GM23338 (cell line): ENCODE data around the gene DGLUCY. TPM values are rescaled to one million over a fixed set of nuclear protein-coding genes. Genes with fewer than 3 reads are reported as not detected.

Experiments used
- ATAC-seq: fragments of 200-7000 bp; cut with Tn5 transposase; 3 replicates; pipeline ENCODE4 v1.9.1; 2020
- DNase-seq: peaks from one replicate; pipeline ENCODE4 v3.0.0-alpha.2; 2015; ENCODE audit warnings: low spot score
- H2AFZ ChIP-seq: fragments of 200-600 bp; sonication (generic); 2 replicates; pipeline ENCODE4 v1.8.0; 2016; ENCODE audit warnings: antibody characterized with exemption, mild to moderate bottlenecking, moderate library complexity
- H3F3A ChIP-seq: fragments of 200-600 bp; sonication (generic); replicated peaks from 2 replicates; pipeline ENCODE4 v1.8.0; 2017; ENCODE audit warnings: antibody characterized with exemption, mixed run types, low read depth
- H3K27ac ChIP-seq: fragments of 200-600 bp; sonication (generic); 2 replicates; pipeline ENCODE4 v1.6.1; 2016; ENCODE audit warnings: low read depth
- H3K27me3 ChIP-seq: fragments of 200-600 bp; sonication (generic); 2 replicates; pipeline ENCODE4 v1.8.0; 2016; ENCODE audit warnings: mild to moderate bottlenecking, mixed run types, moderate library complexity; ENCODE audit not compliant: insufficient read depth
- H3K36me3 ChIP-seq: fragments of 200-600 bp; sonication (generic); 2 replicates; pipeline ENCODE4 v1.8.0; 2016; ENCODE audit warnings: mild to moderate bottlenecking; ENCODE audit not compliant: insufficient read depth
- H3K4me1 ChIP-seq: fragments of 200-600 bp; sonication (generic); 2 replicates; pipeline ENCODE4 v1.8.0; 2016; ENCODE audit warnings: mild to moderate bottlenecking, moderate library complexity; ENCODE audit not compliant: insufficient read depth
- H3K4me2 ChIP-seq: fragments of 200-600 bp; sonication (generic); 2 replicates; pipeline ENCODE4 v1.7.1; 2017; ENCODE audit warnings: mixed run types
- H3K4me3 ChIP-seq: fragments of 200-600 bp; sonication (generic); 2 replicates; pipeline ENCODE4 v1.6.1; 2016; ENCODE audit warnings: mixed run types
- H3K79me2 ChIP-seq: fragments of 200-600 bp; sonication (generic); replicated peaks from 2 replicates; pipeline ENCODE4 v1.8.0; 2017; ENCODE audit warnings: mild to moderate bottlenecking; ENCODE audit not compliant: insufficient read depth
- H3K9me2 ChIP-seq: fragments of 200-600 bp; sonication (generic); 2 replicates; pipeline ENCODE4 v1.8.0; 2017; ENCODE audit not compliant: insufficient read depth
- H4K20me1 ChIP-seq: fragments of 200-600 bp; sonication (generic); replicated peaks from 2 replicates; pipeline ENCODE4 v1.8.0; 2017; ENCODE audit warnings: mild to moderate bottlenecking; ENCODE audit not compliant: insufficient read depth
- H3K27ac Mint-ChIP-seq: 2 replicates; pipeline ENCODE4 v1.8.0; 2020; ENCODE audit warnings: inconsistent platforms, mild to moderate bottlenecking, moderate library complexity, mixed read lengths
- H3K27me3 Mint-ChIP-seq: 3 replicates; pipeline ENCODE4 v1.8.0; 2022; ENCODE audit warnings: low read depth, mild to moderate bottlenecking, moderate library complexity, mixed read lengths, inconsistent platforms; ENCODE audit not compliant: insufficient read depth, poor library complexity
- H3K36me3 Mint-ChIP-seq: 3 replicates; pipeline ENCODE4 v1.8.0; 2021; ENCODE audit warnings: low read depth, mild to moderate bottlenecking, inconsistent platforms, moderate library complexity, mixed read lengths
- H3K4me1 Mint-ChIP-seq: 3 replicates; pipeline ENCODE4 v1.8.0; 2020; ENCODE audit warnings: mild to moderate bottlenecking, inconsistent platforms, mixed read lengths
- H3K4me3 Mint-ChIP-seq: 3 replicates; pipeline ENCODE4 v1.8.0; 2021; ENCODE audit warnings: moderate library complexity, mild to moderate bottlenecking, inconsistent platforms, mixed read lengths
- H3K9me3 Mint-ChIP-seq: 3 replicates; pipeline ENCODE4 v1.8.0; 2020; ENCODE audit warnings: moderate library complexity, mild to moderate bottlenecking, inconsistent platforms, mixed read lengths
- JUNB ChIP-seq: IDR thresholded peaks from one replicate; pipeline ENCODE4 v1.6.1; 2016; ENCODE audit warnings: antibody characterized with exemption; ENCODE audit not compliant: unreplicated experiment
- POLR2AphosphoS5 ChIP-seq: IDR thresholded peaks from 2 replicates; pipeline ENCODE4 v1.6.1; 2016; ENCODE audit warnings: antibody characterized with exemption, low read depth
- ZNF114 ChIP-seq: fragments of 250-450 bp; sonication (Bioruptor Pico); IDR thresholded peaks from 2 replicates; pipeline ENCODE4 v1.5.0; 2020; ENCODE audit warnings: mild to moderate bottlenecking, moderate library complexity
- ZNF331 ChIP-seq: fragments of 250-450 bp; sonication (Bioruptor Pico); IDR thresholded peaks from 2 replicates; pipeline ENCODE4 v1.5.0; 2020; ENCODE audit warnings: low read depth, mild to moderate bottlenecking, moderate library complexity
- polyA plus RNA-seq: library from polyadenylated mRNA; unstranded; fragments of >200 nt; fragmentation: Nextera tagmentation; extraction: Ambion mirVana; gene quantifications from 2 replicates; pipeline ENCODE4 v1.2.1, GENCODE V29; 2016
- total RNA-seq: library from RNA; depleted of rRNA; stranded (reverse); fragments of >200 nt; shearing (Covaris generic); gene quantifications from 2 replicates; pipeline ENCODE4 v1.2.3, GENCODE V29; 2014
- TF ChIP-seq, protein P1 (sequence below), 2 experiments: fragments of 200-600 bp in 1 of 2; sonication (generic) in 1 of 2; conservative IDR thresholded peaks; 2 replicates each; pipeline versions ENCODE4 v1.5.1 to v1.6.1; 2016 to 2017; ENCODE audit warnings: antibody characterized with exemption in 2 of 2, low read depth in 2 of 2, mild to moderate bottlenecking in 2 of 2, moderate library complexity in 1 of 2
- TF ChIP-seq, protein P2 (sequence below): IDR thresholded peaks from 2 replicates; pipeline ENCODE4 v1.6.1; 2016; ENCODE audit warnings: antibody characterized with exemption
- TF ChIP-seq, protein P3 (sequence below): fragments of 250-450 bp; sonication (Bioruptor Pico); IDR thresholded peaks from 2 replicates; pipeline ENCODE4 v1.5.0; 2020; ENCODE audit warnings: mild to moderate bottlenecking, moderate library complexity
- TF ChIP-seq, protein P4 (sequence below): IDR thresholded peaks from one replicate; pipeline ENCODE4 v1.6.1; 2018; ENCODE audit warnings: antibody characterized with exemption; ENCODE audit not compliant: unreplicated experiment

Gene DGLUCY
- total and polyA plus RNA-seq, 2 experiments from 2014 or later = 14.6 to 31.6 TPM

DNA sequence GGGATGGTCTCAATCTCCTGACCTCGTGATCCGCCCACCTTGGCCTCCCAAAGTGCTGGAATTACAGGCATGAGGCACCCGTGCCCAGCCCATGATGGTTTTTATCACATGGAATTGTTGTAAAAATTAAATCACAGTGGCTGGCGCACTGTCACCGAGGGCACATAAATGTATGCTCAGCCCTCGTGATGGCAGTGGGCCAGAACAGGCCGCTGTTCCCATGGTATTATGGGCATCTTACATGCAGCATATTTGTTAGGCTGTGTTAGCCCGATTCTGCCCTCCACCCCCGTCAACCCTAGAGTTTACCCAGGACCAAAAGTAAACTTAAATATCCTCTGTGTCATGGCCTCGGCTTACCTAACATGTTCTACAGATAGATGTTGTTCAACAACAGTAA, 82.0 kb downstream of the DGLUCY start:
- Mint-ChIP-seq H3K36me3 (peaks cover 16% of the 10 kb centered on the region; the same call in 2 of the 3 replicates), H3K4me3 (no peak overlapping the region), H3K9me3 (no peaks in the 10 kb centered on the region), H3K27me3 (peaks cover 6% of the 10 kb centered on the region), H3K4me1 (no peaks in the 10 kb centered on the region), H3K27ac (no peak overlapping the region)
- Histone ChIP-seq H3K4me1 (no peaks in the 10 kb centered on the region), H3K9me2 (no peaks in the 10 kb centered on the region), H3K4me2 (no peak overlapping the region), H3K27ac (no peak overlapping the region), H3K36me3 (peaks cover 10% of the 10 kb centered on the region; the same call in 1 of the 2 replicates), H3K79me2 (no peaks in the 10 kb centered on the region), H3K4me3 (no peak overlapping the region), H4K20me1 (no peaks in the 10 kb centered on the region), H3K27me3 (no peaks in the 10 kb centered on the region), H3F3A (no peaks in the 10 kb centered on the region), H2AFZ (no peak overlapping the region)
- TF ChIP-seq, protein P1, sequence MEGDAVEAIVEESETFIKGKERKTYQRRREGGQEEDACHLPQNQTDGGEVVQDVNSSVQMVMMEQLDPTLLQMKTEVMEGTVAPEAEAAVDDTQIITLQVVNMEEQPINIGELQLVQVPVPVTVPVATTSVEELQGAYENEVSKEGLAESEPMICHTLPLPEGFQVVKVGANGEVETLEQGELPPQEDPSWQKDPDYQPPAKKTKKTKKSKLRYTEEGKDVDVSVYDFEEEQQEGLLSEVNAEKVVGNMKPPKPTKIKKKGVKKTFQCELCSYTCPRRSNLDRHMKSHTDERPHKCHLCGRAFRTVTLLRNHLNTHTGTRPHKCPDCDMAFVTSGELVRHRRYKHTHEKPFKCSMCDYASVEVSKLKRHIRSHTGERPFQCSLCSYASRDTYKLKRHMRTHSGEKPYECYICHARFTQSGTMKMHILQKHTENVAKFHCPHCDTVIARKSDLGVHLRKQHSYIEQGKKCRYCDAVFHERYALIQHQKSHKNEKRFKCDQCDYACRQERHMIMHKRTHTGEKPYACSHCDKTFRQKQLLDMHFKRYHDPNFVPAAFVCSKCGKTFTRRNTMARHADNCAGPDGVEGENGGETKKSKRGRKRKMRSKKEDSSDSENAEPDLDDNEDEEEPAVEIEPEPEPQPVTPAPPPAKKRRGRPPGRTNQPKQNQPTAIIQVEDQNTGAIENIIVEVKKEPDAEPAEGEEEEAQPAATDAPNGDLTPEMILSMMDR (conservative IDR thresholded peaks at IDR 0.05; ENCODE audit: low read depth in 2 of 2) = no peak
- TF ChIP-seq, protein P2, sequence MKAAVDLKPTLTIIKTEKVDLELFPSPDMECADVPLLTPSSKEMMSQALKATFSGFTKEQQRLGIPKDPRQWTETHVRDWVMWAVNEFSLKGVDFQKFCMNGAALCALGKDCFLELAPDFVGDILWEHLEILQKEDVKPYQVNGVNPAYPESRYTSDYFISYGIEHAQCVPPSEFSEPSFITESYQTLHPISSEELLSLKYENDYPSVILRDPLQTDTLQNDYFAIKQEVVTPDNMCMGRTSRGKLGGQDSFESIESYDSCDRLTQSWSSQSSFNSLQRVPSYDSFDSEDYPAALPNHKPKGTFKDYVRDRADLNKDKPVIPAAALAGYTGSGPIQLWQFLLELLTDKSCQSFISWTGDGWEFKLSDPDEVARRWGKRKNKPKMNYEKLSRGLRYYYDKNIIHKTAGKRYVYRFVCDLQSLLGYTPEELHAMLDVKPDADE = no peak
- TF ChIP-seq, protein P3, sequence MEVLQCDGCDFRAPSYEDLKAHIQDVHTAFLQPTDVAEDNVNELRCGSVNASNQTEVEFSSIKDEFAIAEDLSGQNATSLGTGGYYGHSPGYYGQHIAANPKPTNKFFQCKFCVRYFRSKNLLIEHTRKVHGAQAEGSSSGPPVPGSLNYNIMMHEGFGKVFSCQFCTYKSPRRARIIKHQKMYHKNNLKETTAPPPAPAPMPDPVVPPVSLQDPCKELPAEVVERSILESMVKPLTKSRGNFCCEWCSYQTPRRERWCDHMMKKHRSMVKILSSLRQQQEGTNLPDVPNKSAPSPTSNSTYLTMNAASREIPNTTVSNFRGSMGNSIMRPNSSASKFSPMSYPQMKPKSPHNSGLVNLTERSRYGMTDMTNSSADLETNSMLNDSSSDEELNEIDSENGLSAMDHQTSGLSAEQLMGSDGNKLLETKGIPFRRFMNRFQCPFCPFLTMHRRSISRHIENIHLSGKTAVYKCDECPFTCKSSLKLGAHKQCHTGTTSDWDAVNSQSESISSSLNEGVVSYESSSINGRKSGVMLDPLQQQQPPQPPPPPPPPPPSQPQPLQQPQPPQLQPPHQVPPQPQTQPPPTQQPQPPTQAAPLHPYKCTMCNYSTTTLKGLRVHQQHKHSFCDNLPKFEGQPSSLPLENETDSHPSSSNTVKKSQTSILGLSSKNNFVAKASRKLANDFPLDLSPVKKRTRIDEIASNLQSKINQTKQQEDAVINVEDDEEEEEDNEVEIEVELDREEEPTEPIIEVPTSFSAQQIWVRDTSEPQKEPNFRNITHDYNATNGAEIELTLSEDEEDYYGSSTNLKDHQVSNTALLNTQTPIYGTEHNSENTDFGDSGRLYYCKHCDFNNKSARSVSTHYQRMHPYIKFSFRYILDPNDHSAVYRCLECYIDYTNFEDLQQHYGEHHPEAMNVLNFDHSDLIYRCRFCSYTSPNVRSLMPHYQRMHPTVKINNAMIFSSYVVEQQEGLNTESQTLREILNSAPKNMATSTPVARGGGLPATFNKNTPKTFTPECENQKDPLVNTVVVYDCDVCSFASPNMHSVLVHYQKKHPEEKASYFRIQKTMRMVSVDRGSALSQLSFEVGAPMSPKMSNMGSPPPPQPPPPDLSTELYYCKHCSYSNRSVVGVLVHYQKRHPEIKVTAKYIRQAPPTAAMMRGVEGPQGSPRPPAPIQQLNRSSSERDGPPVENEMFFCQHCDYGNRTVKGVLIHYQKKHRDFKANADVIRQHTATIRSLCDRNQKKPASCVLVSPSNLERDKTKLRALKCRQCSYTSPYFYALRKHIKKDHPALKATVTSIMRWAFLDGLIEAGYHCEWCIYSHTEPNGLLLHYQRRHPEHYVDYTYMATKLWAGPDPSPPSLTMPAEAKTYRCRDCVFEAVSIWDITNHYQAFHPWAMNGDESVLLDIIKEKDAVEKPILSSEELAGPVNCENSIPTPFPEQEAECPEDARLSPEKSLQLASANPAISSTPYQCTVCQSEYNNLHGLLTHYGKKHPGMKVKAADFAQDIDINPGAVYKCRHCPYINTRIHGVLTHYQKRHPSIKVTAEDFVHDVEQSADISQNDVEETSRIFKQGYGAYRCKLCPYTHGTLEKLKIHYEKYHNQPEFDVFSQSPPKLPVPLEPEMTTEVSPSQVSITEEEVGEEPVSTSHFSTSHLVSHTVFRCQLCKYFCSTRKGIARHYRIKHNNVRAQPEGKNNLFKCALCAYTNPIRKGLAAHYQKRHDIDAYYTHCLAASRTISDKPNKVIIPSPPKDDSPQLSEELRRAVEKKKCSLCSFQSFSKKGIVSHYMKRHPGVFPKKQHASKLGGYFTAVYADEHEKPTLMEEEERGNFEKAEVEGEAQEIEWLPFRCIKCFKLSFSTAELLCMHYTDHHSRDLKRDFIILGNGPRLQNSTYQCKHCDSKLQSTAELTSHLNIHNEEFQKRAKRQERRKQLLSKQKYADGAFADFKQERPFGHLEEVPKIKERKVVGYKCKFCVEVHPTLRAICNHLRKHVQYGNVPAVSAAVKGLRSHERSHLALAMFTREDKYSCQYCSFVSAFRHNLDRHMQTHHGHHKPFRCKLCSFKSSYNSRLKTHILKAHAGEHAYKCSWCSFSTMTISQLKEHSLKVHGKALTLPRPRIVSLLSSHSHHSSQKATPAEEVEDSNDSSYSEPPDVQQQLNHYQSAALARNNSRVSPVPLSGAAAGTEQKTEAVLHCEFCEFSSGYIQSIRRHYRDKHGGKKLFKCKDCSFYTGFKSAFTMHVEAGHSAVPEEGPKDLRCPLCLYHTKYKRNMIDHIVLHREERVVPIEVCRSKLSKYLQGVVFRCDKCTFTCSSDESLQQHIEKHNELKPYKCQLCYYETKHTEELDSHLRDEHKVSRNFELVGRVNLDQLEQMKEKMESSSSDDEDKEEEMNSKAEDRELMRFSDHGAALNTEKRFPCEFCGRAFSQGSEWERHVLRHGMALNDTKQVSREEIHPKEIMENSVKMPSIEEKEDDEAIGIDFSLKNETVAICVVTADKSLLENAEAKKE (CRISPR knock-in tag) = no peak
- TF ChIP-seq POLR2AphosphoS5 (no peak), ZNF331 (no peak), JUNB (no peak), ZNF114 (CRISPR knock-in tag) (no peak)
- TF ChIP-seq, protein P4, sequence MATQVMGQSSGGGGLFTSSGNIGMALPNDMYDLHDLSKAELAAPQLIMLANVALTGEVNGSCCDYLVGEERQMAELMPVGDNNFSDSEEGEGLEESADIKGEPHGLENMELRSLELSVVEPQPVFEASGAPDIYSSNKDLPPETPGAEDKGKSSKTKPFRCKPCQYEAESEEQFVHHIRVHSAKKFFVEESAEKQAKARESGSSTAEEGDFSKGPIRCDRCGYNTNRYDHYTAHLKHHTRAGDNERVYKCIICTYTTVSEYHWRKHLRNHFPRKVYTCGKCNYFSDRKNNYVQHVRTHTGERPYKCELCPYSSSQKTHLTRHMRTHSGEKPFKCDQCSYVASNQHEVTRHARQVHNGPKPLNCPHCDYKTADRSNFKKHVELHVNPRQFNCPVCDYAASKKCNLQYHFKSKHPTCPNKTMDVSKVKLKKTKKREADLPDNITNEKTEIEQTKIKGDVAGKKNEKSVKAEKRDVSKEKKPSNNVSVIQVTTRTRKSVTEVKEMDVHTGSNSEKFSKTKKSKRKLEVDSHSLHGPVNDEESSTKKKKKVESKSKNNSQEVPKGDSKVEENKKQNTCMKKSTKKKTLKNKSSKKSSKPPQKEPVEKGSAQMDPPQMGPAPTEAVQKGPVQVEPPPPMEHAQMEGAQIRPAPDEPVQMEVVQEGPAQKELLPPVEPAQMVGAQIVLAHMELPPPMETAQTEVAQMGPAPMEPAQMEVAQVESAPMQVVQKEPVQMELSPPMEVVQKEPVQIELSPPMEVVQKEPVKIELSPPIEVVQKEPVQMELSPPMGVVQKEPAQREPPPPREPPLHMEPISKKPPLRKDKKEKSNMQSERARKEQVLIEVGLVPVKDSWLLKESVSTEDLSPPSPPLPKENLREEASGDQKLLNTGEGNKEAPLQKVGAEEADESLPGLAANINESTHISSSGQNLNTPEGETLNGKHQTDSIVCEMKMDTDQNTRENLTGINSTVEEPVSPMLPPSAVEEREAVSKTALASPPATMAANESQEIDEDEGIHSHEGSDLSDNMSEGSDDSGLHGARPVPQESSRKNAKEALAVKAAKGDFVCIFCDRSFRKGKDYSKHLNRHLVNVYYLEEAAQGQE = no peak
- no peak for DNase-seq
- no peak for ATAC-seq
